GM12864 (cell line): ENCODE data around the gene SPATS2L.

Source experiments
- DNase-seq: peaks from one replicate; pipeline ENCODE4 v3.0.0-alpha.2; 2011; ENCODE audit warnings: low read depth
- H3K4me3 ChIP-seq: 2 replicates; pipeline ENCODE4 v1.5.1; 2011; ENCODE audit warnings: mild to moderate bottlenecking, low read depth, low read length, control low read depth
- CTCF ChIP-seq: IDR thresholded peaks from 2 replicates; pipeline ENCODE4 v1.5.1; 2011; ENCODE audit warnings: low read depth, mild to moderate bottlenecking, moderate library complexity, low read length, control low read depth, inconsistent platforms; ENCODE audit errors: missing control alignments

The SPATS2L gene

GRCh38 chr2:200317975-200318374 lies 11.5 kb downstream of the SPATS2L start:
- no peak for DNase-seq
- TF ChIP-seq CTCF: no peak
- no peak overlapping the region for H3K4me3 ChIP-seq

GRCh38 chr2:200318940-200319435 lies 12.5 kb downstream of the SPATS2L start:
- H3K4me3 ChIP-seq: no peak overlapping the region
- no peak for TF ChIP-seq CTCF
- no peak for DNase-seq

GRCh38 chr2:200319548-200320337 lies 13.2 kb downstream of the SPATS2L start:
- no peak for TF ChIP-seq CTCF
- no peak for DNase-seq
- H3K4me3 ChIP-seq: no peak overlapping the region

GRCh38 chr2:200320344-200320743 lies 13.9 kb downstream of the SPATS2L start:
- TF ChIP-seq CTCF: no peak
- DNase-seq: no peak
- no peak overlapping the region for H3K4me3 ChIP-seq

- no peak for DNase-seq
- H3K4me3 ChIP-seq: no peak overlapping the region
- no peak for TF ChIP-seq CTCF
These were observed 14.5 kb downstream of the SPATS2L start for GRCh38 chr2:200320991-200321390.

- no peak for TF ChIP-seq CTCF
- H3K4me3 ChIP-seq: no peak overlapping the region
- DNase-seq: no peak
These were observed 15.5 kb downstream of the SPATS2L start for GRCh38 chr2:200321780-200322534.
